Measurements from ENCODE around the gene TRABD.
"Not testable (repeated sequence)": the region's sequence is repeated elsewhere in the genome, so short reads cannot be mapped to it uniquely, and the experiment has no call there.

DNA sequence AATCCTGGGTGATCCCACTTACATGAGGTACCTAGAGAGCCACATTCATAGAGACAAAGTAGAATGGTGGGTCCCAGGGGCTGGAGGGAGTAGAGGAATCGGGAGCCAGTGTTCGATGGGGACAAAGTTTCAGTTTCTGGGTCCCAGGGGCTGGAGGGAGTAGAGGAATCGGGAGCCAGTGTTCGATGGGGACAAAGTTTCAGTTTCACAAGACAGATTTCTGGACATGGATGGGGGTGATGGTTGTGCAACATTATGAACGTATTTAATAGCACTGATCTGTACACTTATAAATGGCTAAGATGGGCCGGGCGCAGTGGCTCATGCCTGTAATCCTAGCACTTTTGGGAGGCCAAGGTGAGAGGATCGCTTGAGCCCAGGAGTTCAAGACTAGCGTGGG is 19.3 kb downstream of the TRABD start:
- TF ChIP-seq, protein P1, sequence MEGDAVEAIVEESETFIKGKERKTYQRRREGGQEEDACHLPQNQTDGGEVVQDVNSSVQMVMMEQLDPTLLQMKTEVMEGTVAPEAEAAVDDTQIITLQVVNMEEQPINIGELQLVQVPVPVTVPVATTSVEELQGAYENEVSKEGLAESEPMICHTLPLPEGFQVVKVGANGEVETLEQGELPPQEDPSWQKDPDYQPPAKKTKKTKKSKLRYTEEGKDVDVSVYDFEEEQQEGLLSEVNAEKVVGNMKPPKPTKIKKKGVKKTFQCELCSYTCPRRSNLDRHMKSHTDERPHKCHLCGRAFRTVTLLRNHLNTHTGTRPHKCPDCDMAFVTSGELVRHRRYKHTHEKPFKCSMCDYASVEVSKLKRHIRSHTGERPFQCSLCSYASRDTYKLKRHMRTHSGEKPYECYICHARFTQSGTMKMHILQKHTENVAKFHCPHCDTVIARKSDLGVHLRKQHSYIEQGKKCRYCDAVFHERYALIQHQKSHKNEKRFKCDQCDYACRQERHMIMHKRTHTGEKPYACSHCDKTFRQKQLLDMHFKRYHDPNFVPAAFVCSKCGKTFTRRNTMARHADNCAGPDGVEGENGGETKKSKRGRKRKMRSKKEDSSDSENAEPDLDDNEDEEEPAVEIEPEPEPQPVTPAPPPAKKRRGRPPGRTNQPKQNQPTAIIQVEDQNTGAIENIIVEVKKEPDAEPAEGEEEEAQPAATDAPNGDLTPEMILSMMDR (IDR thresholded peaks at IDR 0.05): not testable (repeated sequence)
- not testable (repeated sequence) for TF ChIP-seq POLR2A (IDR thresholded peaks at IDR 0.05)

Data from esophagus squamous epithelium (tissue), 4 donors.